H9 (cell line): ENCODE results near the gene TESK1. TPM values are rescaled to one million over a fixed set of nuclear protein-coding genes. Genes with fewer than 3 reads are reported as not detected.

Experiments used
- DNase-seq: peaks from one replicate; pipeline ENCODE4 v3.0.0-alpha.2; 2017
- H2AFZ ChIP-seq: one replicate; pipeline ENCODE4 v1.6.1; 2013; ENCODE audit warnings: mild to moderate bottlenecking, low read length, control low read depth, moderate library complexity
- H2AK5ac ChIP-seq: 2 replicates; pipeline ENCODE4 v1.6.1; 2013; ENCODE audit warnings: low read length, control low read depth, mixed read lengths; ENCODE audit not compliant: insufficient read length
- H2BK120ac ChIP-seq: one replicate; pipeline ENCODE4 v1.6.1; 2013; ENCODE audit warnings: low read depth, mild to moderate bottlenecking, low read length, control low read depth, inconsistent platforms; ENCODE audit not compliant: poor library complexity, severe bottlenecking
- H2BK12ac ChIP-seq: 2 replicates; pipeline ENCODE4 v1.6.1; 2013; ENCODE audit warnings: low read length, control low read depth, mixed read lengths, low read depth; ENCODE audit not compliant: insufficient read length
- H2BK15ac ChIP-seq: 2 replicates; pipeline ENCODE4 v1.6.1; 2013; ENCODE audit warnings: low read depth, low read length, control low read depth
- H2BK20ac ChIP-seq: one replicate; pipeline ENCODE4 v1.6.1; 2013; ENCODE audit warnings: low read depth, mild to moderate bottlenecking, low read length, control low read depth, inconsistent platforms; ENCODE audit not compliant: poor library complexity, severe bottlenecking
- H2BK5ac ChIP-seq: 2 replicates; pipeline ENCODE4 v1.6.1; 2013; ENCODE audit warnings: low read length, control low read depth, mixed read lengths; ENCODE audit not compliant: insufficient read length
- H3K14ac ChIP-seq: 2 replicates; pipeline ENCODE4 v1.6.1; 2013; ENCODE audit warnings: low read length, control low read depth; ENCODE audit not compliant: insufficient read depth
- H3K18ac ChIP-seq: 2 replicates; pipeline ENCODE4 v1.6.1; 2013; ENCODE audit warnings: low read depth, mild to moderate bottlenecking, mixed read lengths, low read length, control low read depth; ENCODE audit not compliant: insufficient read length
- H3K23ac ChIP-seq: 2 replicates; pipeline ENCODE4 v1.6.1; 2013; ENCODE audit warnings: low read length, control low read depth, mixed read lengths, low read depth; ENCODE audit not compliant: insufficient read length
- H3K23me2 ChIP-seq: 2 replicates; pipeline ENCODE4 v1.6.1; 2013; ENCODE audit warnings: low read depth, mild to moderate bottlenecking, mixed read lengths, low read length, control low read depth; ENCODE audit not compliant: insufficient read length, poor library complexity, severe bottlenecking
- H3K27ac ChIP-seq: 2 replicates; pipeline ENCODE4 v1.5.1; 2013; ENCODE audit warnings: low read length, control low read depth, mixed read lengths, low read depth; ENCODE audit not compliant: insufficient read length
- H3K27me3 ChIP-seq: 2 replicates; pipeline ENCODE4 v1.6.1; 2013; ENCODE audit warnings: low read length, control low read depth, inconsistent platforms; ENCODE audit not compliant: insufficient read depth
- H3K4ac ChIP-seq: 2 replicates; pipeline ENCODE4 v1.6.1; 2013; ENCODE audit warnings: low read depth, mild to moderate bottlenecking, control low read depth, inconsistent platforms, low read length, moderate library complexity
- H3K4me1 ChIP-seq: 2 replicates; pipeline ENCODE4 v1.6.1; 2013; ENCODE audit warnings: low read length, control low read depth, inconsistent platforms; ENCODE audit not compliant: insufficient read depth
- H3K4me2 ChIP-seq: 2 replicates; pipeline ENCODE4 v1.6.1; 2013; ENCODE audit warnings: low read length, control low read depth, mixed read lengths; ENCODE audit not compliant: insufficient read length, insufficient read depth
- H3K56ac ChIP-seq: 2 replicates; pipeline ENCODE4 v1.6.1; 2013; ENCODE audit warnings: low read depth, mild to moderate bottlenecking, mixed read lengths, low read length, control low read depth; ENCODE audit not compliant: insufficient read length
- H3K79me1 ChIP-seq: 2 replicates; pipeline ENCODE4 v1.6.1; 2013; ENCODE audit warnings: low read depth, mild to moderate bottlenecking, moderate library complexity, low read length, control low read depth, inconsistent platforms; ENCODE audit not compliant: insufficient read depth, poor library complexity, severe bottlenecking
- H3K79me2 ChIP-seq: 2 replicates; pipeline ENCODE4 v1.6.1; 2013; ENCODE audit warnings: low read length, control low read depth, inconsistent platforms; ENCODE audit not compliant: insufficient read depth
- H3K9ac ChIP-seq: 2 replicates; pipeline ENCODE4 v1.6.1; 2013; ENCODE audit warnings: low read length, control low read depth, mixed read lengths; ENCODE audit not compliant: insufficient read length; ENCODE audit errors: extremely low read depth
- H3K9me3 ChIP-seq: one replicate; pipeline ENCODE4 v1.6.1; 2013; ENCODE audit warnings: low read depth, low read length, inconsistent platforms; ENCODE audit not compliant: control insufficient read depth
- H3T11ph ChIP-seq: one replicate; pipeline ENCODE4 v1.6.1; 2013; ENCODE audit warnings: mild to moderate bottlenecking, low read length, control low read depth, inconsistent platforms
- H4K20me1 ChIP-seq: one replicate; pipeline ENCODE4 v1.6.1; 2013; ENCODE audit not compliant: control insufficient read depth, insufficient read length, insufficient read depth
- H4K5ac ChIP-seq: 2 replicates; pipeline ENCODE4 v1.6.1; 2013; ENCODE audit warnings: low read depth, mild to moderate bottlenecking, mixed read lengths, low read length, control low read depth; ENCODE audit not compliant: insufficient read length
- H4K8ac ChIP-seq: replicated peaks from 2 replicates; pipeline ENCODE4 v1.6.1; 2013; ENCODE audit warnings: low read length, control low read depth, mixed read lengths, low read depth; ENCODE audit not compliant: insufficient read length
- H4K91ac ChIP-seq: 2 replicates; pipeline ENCODE4 v1.6.1; 2013; ENCODE audit warnings: low read depth, mild to moderate bottlenecking, moderate library complexity, mixed read lengths, low read length, control low read depth; ENCODE audit not compliant: insufficient read length
- H3K27ac Mint-ChIP-seq, 3 experiments: 2 replicates in 2 of 3; 3 replicates in 1 of 3; pipeline ENCODE4 v1.8.0; 2020 to 2021; ENCODE audit warnings: mixed read lengths in 3 of 3, mild to moderate bottlenecking in 1 of 3, moderate library complexity in 1 of 3
- H3K27me3 Mint-ChIP-seq: 2 replicates; pipeline ENCODE4 v1.8.0; 2021; ENCODE audit warnings: low read depth, mild to moderate bottlenecking, moderate library complexity, mixed read lengths
- H3K36me3 Mint-ChIP-seq, 3 experiments: 2 replicates in 2 of 3; 3 replicates in 1 of 3; pipeline ENCODE4 v1.8.0; 2020 to 2021; ENCODE audit warnings: low read depth in 3 of 3, mixed read lengths in 3 of 3; ENCODE audit not compliant: insufficient read depth in 1 of 3
- H3K4me1 Mint-ChIP-seq, 2 experiments: 2 replicates each; pipeline ENCODE4 v1.8.0; 2020; ENCODE audit warnings: mixed read lengths in 2 of 2
- H3K4me3 Mint-ChIP-seq, 2 experiments: 2 replicates in 1 of 2; 3 replicates in 1 of 2; pipeline ENCODE4 v1.8.0; 2020 to 2021; ENCODE audit warnings: mild to moderate bottlenecking in 2 of 2, mixed read lengths in 2 of 2, moderate library complexity in 1 of 2
- H3K9me3 Mint-ChIP-seq, 2 experiments: 2 replicates in 1 of 2; 3 replicates in 1 of 2; pipeline ENCODE4 v1.8.0; 2020; ENCODE audit warnings: mild to moderate bottlenecking in 2 of 2, mixed read lengths in 2 of 2, moderate library complexity in 1 of 2
- WGBS: extraction: QIAGEN DNeasy Blood & Tissue Kit; methylation state at CpG from one replicate; pipeline ENCODE4 v1.1.7; 2013; ENCODE audit warnings: missing lambda C conversion rate, low lambda C conversion rate, mixed read lengths; ENCODE audit not compliant: insufficient read length; ENCODE audit errors: extremely low coverage; 5-methylcytosine and 5-hydroxymethylcytosine counted together
- total RNA-seq: library from RNA; stranded (reverse); gene quantifications from 2 replicates; pipeline ENCODE4 v1.2.1, GENCODE V29; 2021
- TF ChIP-seq, protein P1 (sequence below): fragments of 200-600 bp; sonication (generic); conservative IDR thresholded peaks from 3 replicates; pipeline ENCODE4 v1.8.0; 2021; ENCODE audit warnings: antibody characterized with exemption, mild to moderate bottlenecking

TESK1 gene
- total RNA-seq, 1 experiment from 2014 or later = 28.6 TPM

DNA sequence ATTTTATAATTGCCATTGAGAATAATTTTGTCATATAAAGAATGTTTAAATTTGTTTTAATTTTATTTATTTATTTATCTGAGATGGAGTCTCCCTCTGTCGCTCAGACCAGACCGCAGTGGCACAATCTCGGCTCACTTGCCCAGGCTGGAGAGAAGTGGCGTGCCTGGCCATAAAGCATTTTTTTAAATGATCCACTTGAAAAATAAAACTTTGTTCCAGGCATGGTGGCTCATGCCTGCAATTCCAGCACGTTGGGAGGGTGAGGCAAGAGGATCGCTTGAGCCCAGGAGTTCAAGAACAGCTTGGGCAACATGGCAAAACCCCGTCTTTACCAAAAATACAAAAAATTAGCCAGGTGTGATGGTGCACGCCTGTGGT lies 47.8 kb downstream of the TESK1 start:
- Histone ChIP-seq H3K79me1 (no peaks in the 10 kb centered on the region), H3K4me2 (no peak overlapping the region), H3K56ac (no peak overlapping the region), H3T11ph (no peak overlapping the region), H3K23me2 (peaks cover 7% of the 10 kb centered on the region), H3K4me1 (peaks cover 3% of the 10 kb centered on the region; the same call in 1 of the 2 replicates), H2BK15ac (no peak overlapping the region), H3K9ac (no peak overlapping the region), H4K91ac (no peak overlapping the region), H3K14ac (no peak overlapping the region), H2BK120ac (no peak overlapping the region), H2AK5ac (no peak overlapping the region), H4K8ac (no peak overlapping the region), H2BK12ac (no peak overlapping the region), H3K9me3 (no peaks in the 10 kb centered on the region), H3K27ac (no peak overlapping the region), H4K5ac (no peak overlapping the region), H2BK5ac (no peak overlapping the region), H4K20me1 (no peaks in the 10 kb centered on the region), H3K23ac (no peak overlapping the region), H3K27me3 (0 out of 2 replicates have a peak, but pooled peaks cover 2% of the 10 kb centered on the region), H2BK20ac (no peak overlapping the region), H2AFZ (no peak overlapping the region), H3K79me2 (no peaks in the 10 kb centered on the region), H3K4ac (no peak overlapping the region), H3K18ac (no peak overlapping the region)
- Mint-ChIP-seq H3K4me3 (no peak overlapping the region), H3K36me3 (peaks cover 0 to under 1% (median 0%) of the 10 kb centered on the region in 3 experiments; a peak in 1 of 7 replicates), H3K9me3 (peaks cover under 1 to 1% of the 10 kb centered on the region in 2 experiments; a peak in 3 of 5 replicates), H3K4me1 (peaks cover 25 to 32% of the 10 kb centered on the region in 2 experiments), H3K27me3 (peaks cover 21% of the 10 kb centered on the region), H3K27ac (no peak overlapping the region)
- DNase-seq = no peak
- TF ChIP-seq, protein P1, sequence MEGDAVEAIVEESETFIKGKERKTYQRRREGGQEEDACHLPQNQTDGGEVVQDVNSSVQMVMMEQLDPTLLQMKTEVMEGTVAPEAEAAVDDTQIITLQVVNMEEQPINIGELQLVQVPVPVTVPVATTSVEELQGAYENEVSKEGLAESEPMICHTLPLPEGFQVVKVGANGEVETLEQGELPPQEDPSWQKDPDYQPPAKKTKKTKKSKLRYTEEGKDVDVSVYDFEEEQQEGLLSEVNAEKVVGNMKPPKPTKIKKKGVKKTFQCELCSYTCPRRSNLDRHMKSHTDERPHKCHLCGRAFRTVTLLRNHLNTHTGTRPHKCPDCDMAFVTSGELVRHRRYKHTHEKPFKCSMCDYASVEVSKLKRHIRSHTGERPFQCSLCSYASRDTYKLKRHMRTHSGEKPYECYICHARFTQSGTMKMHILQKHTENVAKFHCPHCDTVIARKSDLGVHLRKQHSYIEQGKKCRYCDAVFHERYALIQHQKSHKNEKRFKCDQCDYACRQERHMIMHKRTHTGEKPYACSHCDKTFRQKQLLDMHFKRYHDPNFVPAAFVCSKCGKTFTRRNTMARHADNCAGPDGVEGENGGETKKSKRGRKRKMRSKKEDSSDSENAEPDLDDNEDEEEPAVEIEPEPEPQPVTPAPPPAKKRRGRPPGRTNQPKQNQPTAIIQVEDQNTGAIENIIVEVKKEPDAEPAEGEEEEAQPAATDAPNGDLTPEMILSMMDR = no peak
- no CpG with 5 or more reads among the region's 8 CpGs for WGBS
